Mesendoderm (in vitro differentiated cells): ENCODE data around the gene TTLL13.
A peak's percentile ranks its signal among the peaks of the same experiment; 100 is the strongest.

Source experiments
- DNase-seq: peaks from one replicate; pipeline ENCODE4 v3.0.0; 2013
- H2AK5ac ChIP-seq: 2 replicates; pipeline ENCODE4 v1.6.1; 2013; ENCODE audit warnings: low read length, inconsistent platforms
- H2BK120ac ChIP-seq: 2 replicates; pipeline ENCODE4 v1.6.1; 2013; ENCODE audit warnings: low read depth, mild to moderate bottlenecking, low read length, moderate library complexity, mixed read lengths
- H2BK15ac ChIP-seq: replicated peaks from 2 replicates; pipeline ENCODE4 v1.6.1; 2013; ENCODE audit warnings: low read depth, mild to moderate bottlenecking, moderate library complexity
- H2BK5ac ChIP-seq: 2 replicates; pipeline ENCODE4 v1.6.1; 2013; ENCODE audit warnings: low read length, inconsistent platforms
- H3K18ac ChIP-seq: 2 replicates; pipeline ENCODE4 v1.6.1; 2013; ENCODE audit warnings: mild to moderate bottlenecking, low read length, mixed read lengths
- H3K23ac ChIP-seq: one replicate; pipeline ENCODE4 v1.6.1; 2013; ENCODE audit warnings: low read length
- H3K27ac ChIP-seq: 2 replicates; pipeline ENCODE4 v1.5.1; 2013; ENCODE audit warnings: low read depth, mild to moderate bottlenecking, inconsistent platforms, low read length, moderate library complexity
- H3K27me3 ChIP-seq: 2 replicates; pipeline ENCODE4 v1.6.1; 2013; ENCODE audit warnings: low read length, control low read depth, mild to moderate bottlenecking, inconsistent platforms; ENCODE audit not compliant: insufficient read depth, poor library complexity
- H3K36me3 ChIP-seq: 2 replicates; pipeline ENCODE4 v1.6.1; 2013; ENCODE audit warnings: low read length, inconsistent platforms; ENCODE audit not compliant: control insufficient read depth, insufficient read depth
- H3K4ac ChIP-seq: one replicate; pipeline ENCODE4 v1.6.1; 2013; ENCODE audit warnings: low read depth, mild to moderate bottlenecking, low read length, moderate library complexity
- H3K4me1 ChIP-seq: 2 replicates; pipeline ENCODE4 v1.6.1; 2013; ENCODE audit warnings: low read depth, low read length, inconsistent platforms; ENCODE audit not compliant: control insufficient read depth
- H3K4me2 ChIP-seq: 2 replicates; pipeline ENCODE4 v1.6.1; 2013; ENCODE audit warnings: low read length
- H3K4me3 ChIP-seq: 2 replicates; pipeline ENCODE4 v1.5.1; 2013; ENCODE audit warnings: mild to moderate bottlenecking, low read length
- H3K56ac ChIP-seq: one replicate; pipeline ENCODE4 v1.6.1; 2013; ENCODE audit warnings: low read length
- H3K79me1 ChIP-seq: 2 replicates; pipeline ENCODE4 v1.6.1; 2013; ENCODE audit warnings: low read length, inconsistent platforms
- H3K79me2 ChIP-seq: 2 replicates; pipeline ENCODE4 v1.6.1; 2013; ENCODE audit warnings: mild to moderate bottlenecking, low read length; ENCODE audit not compliant: control insufficient read depth, insufficient read depth
- H3K9ac ChIP-seq: 2 replicates; pipeline ENCODE4 v1.6.1; 2013; ENCODE audit warnings: low read length, inconsistent platforms
- H4K5ac ChIP-seq: one replicate; pipeline ENCODE4 v1.6.1; 2013; ENCODE audit warnings: low read length
- H4K8ac ChIP-seq: one replicate; pipeline ENCODE4 v1.6.1; 2013; ENCODE audit warnings: low read depth, mild to moderate bottlenecking, control low read depth, low read length, moderate library complexity
- WGBS: extraction: QIAGEN DNeasy Blood & Tissue Kit; methylation state at CpG from one replicate; pipeline ENCODE4 v1.1.7; 2013; ENCODE audit warnings: low lambda C conversion rate, missing lambda C conversion rate; ENCODE audit not compliant: insufficient coverage; ENCODE audit errors: extremely low coverage; 5-methylcytosine and 5-hydroxymethylcytosine counted together

Gene TTLL13

GRCh38 chr15:90213122-90213817 is 36.1 kb upstream of the TTLL13 start:
- peak; percentile 18 for DNase-seq
- Histone ChIP-seq H3K56ac (no peak overlapping the region), H2AK5ac (no peak overlapping the region), H2BK5ac (no peak overlapping the region), H3K27ac (no peak overlapping the region), H4K8ac (no peak overlapping the region), H3K79me2 (no peaks in the 10 kb centered on the region), H3K4me1 (no peaks in the 10 kb centered on the region), H3K4me2 (no peak overlapping the region), H3K27me3 (no peaks in the 10 kb centered on the region), H2BK15ac (no peak overlapping the region), H3K4ac (no peak overlapping the region), H3K23ac (no peak overlapping the region), H3K18ac (no peak overlapping the region), H2BK120ac (no peak overlapping the region), H3K79me1 (peaks cover 1% of the 10 kb centered on the region), H3K9ac (no peak overlapping the region), H3K36me3 (no peaks in the 10 kb centered on the region), H3K4me3 (no peak overlapping the region), H4K5ac (no peak overlapping the region)
- WGBS: no CpG with 5 or more reads among the region's 12 CpGs

- Histone ChIP-seq H3K79me1 (peaks cover 1% of the 10 kb centered on the region), H2BK15ac (no peak overlapping the region), H3K4ac (no peak overlapping the region), H2BK120ac (no peak overlapping the region), H3K18ac (no peak overlapping the region), H3K4me2 (no peak overlapping the region), H3K36me3 (no peaks in the 10 kb centered on the region), H4K5ac (no peak overlapping the region), H3K27ac (no peak overlapping the region), H3K23ac (no peak overlapping the region), H3K27me3 (no peaks in the 10 kb centered on the region), H3K9ac (no peak overlapping the region), H3K79me2 (no peaks in the 10 kb centered on the region), H4K8ac (no peak overlapping the region), H3K56ac (no peak overlapping the region), H2AK5ac (no peak overlapping the region), H2BK5ac (no peak overlapping the region), H3K4me3 (no peak overlapping the region), H3K4me1 (no peaks in the 10 kb centered on the region)
- no CpG with 5 or more reads among the region's 11 CpGs for WGBS
- no peak for DNase-seq
Observed at GRCh38 chr15:90213818-90214204, 35.5 kb upstream of the TTLL13 start.

- Histone ChIP-seq H3K27ac (no peak overlapping the region), H3K79me1 (peaks cover 1% of the 10 kb centered on the region), H4K8ac (no peak overlapping the region), H3K4me2 (no peak overlapping the region), H2AK5ac (no peak overlapping the region), H3K56ac (no peak overlapping the region), H3K27me3 (no peaks in the 10 kb centered on the region), H2BK5ac (no peak overlapping the region), H3K9ac (no peak overlapping the region), H3K79me2 (no peaks in the 10 kb centered on the region), H3K36me3 (no peaks in the 10 kb centered on the region), H2BK120ac (no peak overlapping the region), H3K4me3 (no peak overlapping the region), H4K5ac (no peak overlapping the region), H3K4me1 (no peaks in the 10 kb centered on the region), H2BK15ac (no peak overlapping the region), H3K4ac (no peak overlapping the region), H3K23ac (no peak overlapping the region), H3K18ac (no peak overlapping the region)
- DNase-seq: peak; percentile 42
- WGBS: no CpG with 5 or more reads among the region's 8 CpGs
Observed at GRCh38 chr15:90214553-90215196, 34.7 kb upstream of the TTLL13 start.

- Histone ChIP-seq H3K9ac (no peak overlapping the region), H4K8ac (no peak overlapping the region), H2BK120ac (no peak overlapping the region), H3K79me2 (no peaks in the 10 kb centered on the region), H3K27ac (no peak overlapping the region), H3K4me2 (no peak overlapping the region), H3K27me3 (no peaks in the 10 kb centered on the region), H3K4ac (no peak overlapping the region), H4K5ac (no peak overlapping the region), H3K56ac (no peak overlapping the region), H3K4me3 (no peak overlapping the region), H2BK15ac (no peak overlapping the region), H2AK5ac (no peak overlapping the region), H3K23ac (no peak overlapping the region), H3K79me1 (peaks cover 1% of the 10 kb centered on the region), H3K4me1 (no peaks in the 10 kb centered on the region), H3K36me3 (no peaks in the 10 kb centered on the region), H3K18ac (no peak overlapping the region), H2BK5ac (no peak overlapping the region)
- no peak for DNase-seq
- WGBS: no CpG with 5 or more reads among the region's 9 CpGs
Observed at GRCh38 chr15:90217671-90218394, 31.5 kb upstream of the TTLL13 start.

- H4K5ac ChIP-seq: no peak overlapping the region
- H2BK15ac ChIP-seq: no peak overlapping the region
- H4K8ac ChIP-seq: no peak overlapping the region
- no peak overlapping the region for H3K9ac ChIP-seq
- no peak overlapping the region for H3K27ac ChIP-seq
- no peaks in the 10 kb centered on the region for H3K27me3 ChIP-seq
- peak; percentile 52 for DNase-seq
- no peak overlapping the region for H2BK120ac ChIP-seq
- H3K4ac ChIP-seq: no peak overlapping the region
- no peak overlapping the region for H3K4me2 ChIP-seq
- no peaks in the 10 kb centered on the region for H3K79me2 ChIP-seq
- no peaks in the 10 kb centered on the region for H3K4me1 ChIP-seq
- WGBS: no CpG with 5 or more reads among the region's 17 CpGs
- H3K56ac ChIP-seq: no peak overlapping the region
- H3K4me3 ChIP-seq: no peak overlapping the region
- H3K18ac ChIP-seq: no peak overlapping the region
- no peak overlapping the region for H2AK5ac ChIP-seq
- H3K79me1 ChIP-seq: peaks cover 1% of the 10 kb centered on the region
- no peak overlapping the region for H3K23ac ChIP-seq
- no peaks in the 10 kb centered on the region for H3K36me3 ChIP-seq
- H2BK5ac ChIP-seq: no peak overlapping the region
Observed at GRCh38 chr15:90219421-90220141, 29.8 kb upstream of the TTLL13 start.
